Keratinocyte (primary cell): ENCODE results near the gene CSNK1A1. TPM values are rescaled to one million over a fixed set of nuclear protein-coding genes. Genes with fewer than 3 reads are reported as not detected.

Source experiments
- DNase-seq: peaks from one replicate; pipeline ENCODE4 v3.0.0-alpha.2; 2011; ENCODE audit warnings: low read depth, missing footprints, low spot score
- FAIRE-seq: peaks from 2 replicates; lab custom pipeline; 2011; peaks lifted over from hg19 to GRCh38; lab: Jason Lieb, UNC
- H2AFZ ChIP-seq: 2 replicates; pipeline ENCODE4 v1.6.0; 2012; ENCODE audit warnings: low read length, control low read depth, inconsistent platforms; ENCODE audit not compliant: control insufficient read depth
- H3K27ac ChIP-seq: 2 replicates; pipeline ENCODE4 v1.5.1; 2011; ENCODE audit warnings: low read length; ENCODE audit not compliant: control insufficient read depth, insufficient read depth
- H3K27me3 ChIP-seq: 3 replicates; pipeline ENCODE4 v1.6.0; 2011; ENCODE audit warnings: low read length; ENCODE audit not compliant: control insufficient read depth, insufficient read depth; ENCODE audit errors: extremely low read depth
- H3K36me3 ChIP-seq, 2 experiments: 2 replicates in 1 of 2; 3 replicates in 1 of 2; pipeline ENCODE4 v1.5.1; 2011; ENCODE audit warnings: low read length in 2 of 2, mild to moderate bottlenecking in 1 of 2; ENCODE audit not compliant: control insufficient read depth in 2 of 2, insufficient read depth in 2 of 2; ENCODE audit errors: extremely low read depth in 1 of 2
- H3K4me1 ChIP-seq: 3 replicates; pipeline ENCODE4 v1.5.1; 2011; ENCODE audit warnings: low read length; ENCODE audit not compliant: control insufficient read depth, insufficient read depth; ENCODE audit errors: extremely low read depth
- H3K4me2 ChIP-seq: 3 replicates; pipeline ENCODE4 v1.6.0; 2011; ENCODE audit warnings: low read depth, low read length; ENCODE audit not compliant: control insufficient read depth, insufficient read depth; ENCODE audit errors: extremely low read depth
- H3K4me3 ChIP-seq, 3 experiments: fragments of 200-600 bp in 1 of 3; sonication (generic) in 1 of 3; 2 replicates in 2 of 3; 3 replicates in 1 of 3; pipeline ENCODE4 v1.5.1; 2011 to 2016; ENCODE audit warnings: low read length in 3 of 3, mild to moderate bottlenecking in 3 of 3, control low read depth in 2 of 3, inconsistent platforms in 1 of 3, low read depth in 1 of 3, mixed read lengths in 1 of 3, mixed run types in 1 of 3, moderate library complexity in 1 of 3; ENCODE audit not compliant: control insufficient read depth in 2 of 3, insufficient read depth in 2 of 3; ENCODE audit errors: extremely low read depth in 1 of 3
- H3K79me2 ChIP-seq: 2 replicates; pipeline ENCODE4 v1.6.0; 2012; ENCODE audit warnings: low read length; ENCODE audit not compliant: control insufficient read depth, insufficient read depth
- H3K9ac ChIP-seq: 3 replicates; pipeline ENCODE4 v1.6.0; 2011; ENCODE audit warnings: low read length; ENCODE audit not compliant: control insufficient read depth, insufficient read depth; ENCODE audit errors: extremely low read depth
- H3K9me1 ChIP-seq: 3 replicates; pipeline ENCODE4 v1.6.0; 2011; ENCODE audit warnings: low read length; ENCODE audit not compliant: control insufficient read depth, insufficient read depth; ENCODE audit errors: extremely low read depth
- H3K9me3 ChIP-seq: 2 replicates; pipeline ENCODE4 v1.5.1; 2012; ENCODE audit warnings: low read depth, low read length; ENCODE audit not compliant: control insufficient read depth
- H4K20me1 ChIP-seq: 3 replicates; pipeline ENCODE4 v1.6.0; 2011; ENCODE audit warnings: low read length; ENCODE audit not compliant: control insufficient read depth, insufficient read depth; ENCODE audit errors: extremely low read depth
- CTCF ChIP-seq, 3 experiments: IDR thresholded peaks in 1 of 3; conservative IDR thresholded peaks in 1 of 3; optimal IDR thresholded peaks in 1 of 3; 2 replicates in 2 of 3; 3 replicates in 1 of 3; pipeline versions ENCODE3 to v1.5.1; 2011; ENCODE audit warnings: low read length in 3 of 3, mild to moderate bottlenecking in 3 of 3, moderate library complexity in 2 of 3, control low read depth in 1 of 3, inconsistent platforms in 1 of 3; ENCODE audit not compliant: insufficient read depth in 2 of 3; ENCODE audit errors: extremely low read depth in 1 of 3
- EZH2 ChIP-seq: IDR thresholded peaks from one replicate; pipeline ENCODE4 v1.6.1; 2012; ENCODE audit warnings: inconsistent platforms, mild to moderate bottlenecking, low read length, moderate library complexity
- dilution Hi-C: fragments of 300-500 bp; cut with MboI; formaldehyde crosslinking; loops from one replicate; pipeline ENCODE4 v1.7.0; 2020; ENCODE audit warnings: low sequenced_read_pairs; ENCODE audit not compliant: extremely low pct_ligation_motif_present
- polyA plus RNA-seq, 5 experiments: library from polyadenylated mRNA; depleted of rRNA in 3 of 5; stranded (reverse) in 3 of 5; stranded (forward) in 1 of 5; unstranded in 1 of 5; fragments of >200 nt; gene quantifications; 1 replicate in 1 of 5; 2 replicates in 3 of 5; 3 replicates in 1 of 5; pipeline versions ENCODE4 v1.2.1 to v1.2.3, GENCODE V29; 2011 to 2012; ENCODE audit warnings: missing spikeins in 2 of 5, low read depth in 1 of 5, low replicate concordance in 1 of 5

Gene CSNK1A1
- polyA plus RNA-seq, 1 donor (not counting 4 experiments of a cell fraction or from before 2014, with no cell fraction given): 289 TPM

GRCh38 chr5:149545327-149545726 is 5.9 kb downstream of the CSNK1A1 start:
- TF ChIP-seq EZH2 (no peak), CTCF (optimal IDR thresholded peaks at IDR 0.05 in 1 of 3, IDR thresholded peaks at IDR 0.05 in 1 of 3, conservative IDR thresholded peaks at IDR 0.05 in 1 of 3; ENCODE audit: extremely low read depth in 1 of 3, insufficient read depth in 2 of 3, low read length in 3 of 3) (no peak)
- peaks cover 19 to 51% of the 10 kb centered on the region in 2 experiments for H3K36me3 ChIP-seq
- H3K4me3 ChIP-seq: no peak overlapping the region

GRCh38 chr5:149544028-149544420 is 7.2 kb downstream of the CSNK1A1 start:
- H3K27ac ChIP-seq: no peak overlapping the region

More at GRCh38 chr5:149545327-149545726, 5.9 kb downstream of the CSNK1A1 start:
- dilution Hi-C loops: no loop called here
- Histone ChIP-seq H3K9me3 (no peaks in the 10 kb centered on the region), H3K4me2 (no peak overlapping the region), H3K4me1 (peaks cover 28% of the 10 kb centered on the region), H3K9me1 (no peaks in the 10 kb centered on the region), H3K79me2 (peaks cover 98% of the 10 kb centered on the region), H4K20me1 (peaks cover 8% of the 10 kb centered on the region), H2AFZ (no peak overlapping the region), H3K27ac (no peak overlapping the region), H3K27me3 (no peaks in the 10 kb centered on the region), H3K9ac (no peak overlapping the region)
- DNase-seq: no peak
- FAIRE-seq: no peak

More at GRCh38 chr5:149544028-149544420, 7.2 kb downstream of the CSNK1A1 start:
- no peaks in the 10 kb centered on the region for H3K9me3 ChIP-seq
- H3K79me2 ChIP-seq: peaks cover 98% of the 10 kb centered on the region
- no peak overlapping the region for H2AFZ ChIP-seq
- peaks cover 8% of the 10 kb centered on the region for H4K20me1 ChIP-seq
- H3K4me1 ChIP-seq: peaks cover 26% of the 10 kb centered on the region
- dilution Hi-C loops: no loop called here
- peaks cover 23 to 41% of the 10 kb centered on the region in 2 experiments for H3K36me3 ChIP-seq
- no peak for FAIRE-seq
- H3K9me1 ChIP-seq: no peaks in the 10 kb centered on the region
- TF ChIP-seq EZH2 (no peak), CTCF (optimal IDR thresholded peaks at IDR 0.05 in 1 of 3, IDR thresholded peaks at IDR 0.05 in 1 of 3, conservative IDR thresholded peaks at IDR 0.05 in 1 of 3; ENCODE audit: extremely low read depth in 1 of 3, insufficient read depth in 2 of 3, low read length in 3 of 3) (no peak)
- H3K4me3 ChIP-seq: no peak overlapping the region
- H3K9ac ChIP-seq: no peak overlapping the region
- no peak overlapping the region for H3K4me2 ChIP-seq
- DNase-seq: no peak
- no peaks in the 10 kb centered on the region for H3K27me3 ChIP-seq
